GM19023 (cell line): ENCODE data around the gene ERN1.
"Not testable (repeated sequence)": the region's sequence is repeated elsewhere in the genome, so short reads cannot be mapped to it uniquely, and the experiment has no call there.

Experiments
- ATAC-seq: cut with Tn5 transposase; IDR thresholded peaks from one replicate; pipeline ENCODE4 v1.9.1; 2021; ENCODE audit warnings: mild to moderate bottlenecking, moderate library complexity; ENCODE audit not compliant: unreplicated experiment

ERN1 gene

DNA sequence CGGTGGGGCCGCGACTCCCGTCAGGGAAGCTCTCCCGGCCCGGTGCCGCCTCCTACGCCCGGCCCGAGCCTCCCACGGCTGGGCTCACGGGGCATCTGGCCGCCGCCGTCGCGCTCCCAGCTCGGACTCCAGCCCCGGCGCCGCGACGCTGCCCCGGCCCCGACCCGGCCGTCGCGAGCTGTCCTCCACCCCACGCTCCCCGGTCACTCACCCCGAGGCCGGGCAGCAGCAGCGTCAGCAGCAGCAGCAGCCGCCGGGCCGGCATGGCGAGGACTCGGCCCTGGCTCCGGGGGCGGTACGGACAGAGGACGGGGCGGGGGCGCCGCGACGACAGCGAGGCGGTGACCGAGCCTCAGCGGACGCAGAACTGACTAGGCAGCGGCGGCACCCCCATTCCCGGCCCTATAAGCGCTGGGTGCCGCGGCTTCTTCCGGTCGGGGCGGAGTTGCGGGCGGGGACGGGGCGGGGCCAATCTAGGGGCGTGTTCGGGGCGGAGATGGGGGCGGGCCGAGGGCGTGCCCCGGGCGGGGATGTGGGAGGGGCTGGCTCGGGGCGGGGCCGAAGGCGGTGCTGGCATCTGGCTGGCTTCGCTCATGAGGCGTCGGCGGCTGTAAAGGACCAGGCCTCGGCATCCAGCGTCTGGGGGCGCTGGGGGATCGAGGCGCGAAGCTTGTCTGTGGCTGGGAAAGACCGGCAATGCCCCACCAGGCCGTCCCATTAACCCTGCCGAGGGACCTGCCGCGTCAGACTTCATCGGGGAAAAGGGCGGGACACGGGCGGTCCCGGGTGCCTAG lies at the start of gene ERN1:
ERN1 (minus strand) TSS at position 380 of the 794 bp plus-strand sequence; CDS start at position 265, 115 bp downstream.
- peak; percentile 70 for ATAC-seq

DNA sequence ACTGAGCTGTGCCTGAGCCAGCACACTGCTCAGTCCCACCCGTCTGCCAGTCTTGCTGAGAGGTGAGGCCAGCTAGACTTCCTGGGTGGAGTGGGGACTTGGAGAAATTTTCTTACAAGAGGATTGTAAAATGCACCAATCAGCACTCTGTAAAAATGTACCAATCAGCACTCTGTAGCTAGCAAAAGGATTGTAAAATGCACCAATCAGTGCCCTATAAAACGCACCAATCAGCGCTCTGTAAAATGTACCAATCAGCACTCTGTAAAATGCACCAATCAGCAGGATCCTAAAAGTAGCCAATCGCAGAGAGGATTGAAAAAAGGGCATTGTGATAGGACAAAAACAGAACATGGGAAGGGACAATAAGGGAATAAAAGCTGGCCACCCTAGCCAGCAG lies 49.1 kb upstream of the ERN1 start:
- not testable (repeated sequence) for ATAC-seq

DNA sequence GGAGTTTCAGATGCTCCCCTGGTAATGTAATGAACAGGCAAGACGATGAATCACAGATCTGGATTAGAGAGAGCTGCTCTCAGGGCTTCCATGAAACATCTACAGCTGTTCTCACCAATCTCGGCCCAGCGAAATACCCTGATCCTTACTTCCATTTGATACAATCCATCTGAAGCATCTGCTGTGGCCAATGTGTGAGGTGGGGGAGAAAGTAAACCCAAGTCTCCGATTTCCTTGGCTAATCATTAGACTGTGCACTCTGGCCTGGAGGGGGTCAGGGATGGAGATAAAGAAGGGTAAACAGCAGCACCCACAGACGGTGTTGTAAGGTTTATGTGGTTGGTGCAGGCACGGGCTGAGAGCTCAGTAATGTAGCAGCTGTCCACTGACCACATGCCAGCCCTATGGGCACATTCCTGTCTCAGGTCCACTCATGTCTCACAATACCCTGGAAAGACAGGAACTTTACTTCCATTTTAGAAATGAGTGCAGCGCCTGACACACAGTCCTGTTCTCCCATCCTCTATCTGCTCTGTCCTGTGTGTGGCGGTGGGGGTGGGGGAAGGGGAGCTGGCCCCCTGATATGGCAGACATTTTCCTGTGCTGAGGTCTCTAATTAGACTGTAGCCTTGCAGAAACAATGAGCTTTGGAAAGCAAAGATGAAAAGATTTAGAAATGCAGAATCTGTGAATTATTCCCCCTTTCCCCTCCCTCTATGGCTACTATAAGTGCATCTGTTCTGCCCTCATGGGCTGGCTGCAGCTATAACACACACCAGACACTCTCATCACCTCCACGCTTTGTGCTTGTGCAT lies 48.3 kb upstream of the ERN1 start:
- no peak for ATAC-seq

DNA sequence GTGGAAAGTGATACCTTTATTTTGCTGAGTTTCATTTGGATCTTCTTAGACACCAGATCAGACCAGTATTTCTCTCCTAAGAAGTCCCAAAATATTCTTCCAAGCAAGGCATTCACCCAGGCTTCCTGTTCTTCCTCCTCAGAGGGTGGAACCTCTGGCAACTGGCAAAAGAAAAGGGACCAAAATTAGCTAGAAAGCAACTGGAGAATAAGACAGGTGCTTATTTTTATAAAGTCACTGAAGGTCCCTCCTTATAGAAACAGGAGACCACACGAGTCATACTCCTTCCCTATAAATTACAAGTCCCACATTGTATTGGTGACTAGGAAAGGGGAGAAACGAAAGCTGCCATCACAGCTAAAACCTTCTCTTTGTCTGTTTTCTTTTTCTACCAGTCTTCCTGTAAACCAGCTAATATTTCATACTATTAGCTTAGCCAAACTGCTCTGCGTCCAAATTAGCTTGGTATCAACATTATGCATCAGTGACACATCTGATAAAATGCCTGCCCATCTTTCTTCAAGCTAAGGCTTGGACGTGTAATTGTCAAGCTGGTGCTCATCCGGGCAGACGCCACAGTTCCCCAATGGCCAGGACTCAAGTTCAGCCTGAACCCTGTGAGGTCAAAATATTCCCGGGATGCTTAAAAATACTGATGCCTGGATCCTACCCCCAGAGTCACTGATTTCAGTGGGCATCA lies 47.5 kb upstream of the ERN1 start:
- no peak for ATAC-seq

DNA sequence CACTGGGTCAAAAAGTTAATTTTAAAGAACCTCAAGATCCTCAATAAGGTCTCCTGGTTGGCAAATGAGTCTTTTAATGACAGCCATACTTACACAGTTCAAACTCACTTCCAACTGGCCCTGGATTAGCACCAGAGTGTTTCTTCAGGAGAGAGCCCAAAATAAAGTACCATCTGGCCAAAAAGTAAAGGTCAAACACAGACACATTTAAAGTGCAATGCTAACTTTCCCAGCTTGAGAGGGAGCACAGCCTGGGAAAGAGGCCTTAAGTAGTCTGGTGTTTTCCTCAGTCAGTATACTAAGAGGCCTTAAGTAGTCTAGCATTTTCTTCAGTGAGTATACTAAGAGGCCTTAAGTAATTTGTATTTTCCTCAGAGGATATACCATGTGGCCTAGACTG lies 46.6 kb upstream of the ERN1 start:
- no peak for ATAC-seq

DNA sequence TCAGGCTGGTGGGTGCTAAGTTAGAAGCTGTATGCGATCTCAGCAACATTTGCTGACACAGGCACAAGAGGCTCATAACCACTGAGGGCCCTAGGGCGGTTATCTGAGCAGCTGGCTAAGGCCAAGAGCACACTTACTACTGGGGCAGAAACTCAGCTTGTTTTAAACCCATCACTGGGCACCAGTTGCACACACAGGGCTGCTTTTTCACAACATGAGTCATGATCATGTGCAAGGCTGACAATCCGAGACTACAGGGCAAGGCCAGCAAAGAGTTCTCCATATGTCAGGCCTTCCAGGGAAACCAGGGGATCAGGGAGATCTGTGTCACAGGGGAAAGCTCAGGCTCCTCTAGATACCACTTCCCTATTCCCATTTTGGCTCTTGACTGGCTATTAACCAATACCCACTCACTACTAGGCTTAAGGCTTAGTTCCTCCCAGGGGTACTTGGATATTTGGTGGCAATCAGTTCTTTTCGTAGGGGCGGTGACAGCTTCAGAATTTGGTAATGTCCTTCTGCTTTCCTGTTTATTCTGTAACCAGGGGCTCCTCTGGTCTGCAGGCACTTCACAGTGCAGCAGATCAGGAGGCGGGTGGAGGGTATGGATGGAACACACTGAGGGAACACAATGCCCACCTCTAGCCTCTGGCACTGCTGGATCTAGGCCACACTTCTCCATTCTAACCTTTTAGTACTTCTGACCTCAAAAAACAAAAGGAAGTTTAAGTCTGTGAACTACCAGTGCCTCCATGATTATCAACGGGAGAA lies 44.9 kb upstream of the ERN1 start:
- ATAC-seq: no peak

DNA sequence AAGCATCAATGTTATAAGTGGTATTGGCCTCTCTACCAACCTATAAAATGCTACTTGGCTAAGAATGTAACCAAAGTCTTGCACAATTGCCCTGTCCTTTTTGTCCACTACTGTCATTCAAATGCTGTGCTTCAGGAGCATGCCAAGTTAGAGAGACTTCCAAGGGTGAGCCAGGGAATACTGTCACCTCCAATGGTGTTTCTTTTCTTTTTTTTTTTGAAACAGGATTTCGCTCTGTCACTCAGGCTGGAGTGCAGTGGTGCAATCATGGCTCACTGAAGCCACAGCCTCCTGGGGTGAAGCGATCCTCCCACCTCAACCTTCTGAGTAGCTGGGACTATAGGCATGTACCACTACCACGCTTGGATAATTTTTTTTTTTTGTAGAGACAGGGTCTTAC lies 43.7 kb upstream of the ERN1 start:
- no peak for ATAC-seq

DNA sequence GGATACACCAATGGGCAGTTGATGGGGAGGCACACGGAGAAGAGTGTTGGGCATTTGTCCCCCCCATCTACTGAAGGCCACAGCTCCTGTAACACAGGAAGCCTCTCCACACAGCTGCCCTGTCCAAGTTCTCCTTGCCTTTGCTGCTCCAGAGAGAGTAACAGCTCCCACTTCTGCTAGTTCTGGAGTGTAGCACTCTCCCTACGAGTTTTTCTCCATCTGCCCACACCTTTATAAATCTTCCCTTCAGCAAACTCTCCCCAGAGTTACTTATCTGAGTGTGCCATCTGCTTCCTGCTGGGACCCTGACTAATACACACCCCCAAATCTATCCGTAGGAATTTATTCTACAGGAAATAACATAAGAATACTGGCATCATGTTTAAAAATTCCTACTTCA lies 42.6 kb upstream of the ERN1 start:
- no peak for ATAC-seq

DNA sequence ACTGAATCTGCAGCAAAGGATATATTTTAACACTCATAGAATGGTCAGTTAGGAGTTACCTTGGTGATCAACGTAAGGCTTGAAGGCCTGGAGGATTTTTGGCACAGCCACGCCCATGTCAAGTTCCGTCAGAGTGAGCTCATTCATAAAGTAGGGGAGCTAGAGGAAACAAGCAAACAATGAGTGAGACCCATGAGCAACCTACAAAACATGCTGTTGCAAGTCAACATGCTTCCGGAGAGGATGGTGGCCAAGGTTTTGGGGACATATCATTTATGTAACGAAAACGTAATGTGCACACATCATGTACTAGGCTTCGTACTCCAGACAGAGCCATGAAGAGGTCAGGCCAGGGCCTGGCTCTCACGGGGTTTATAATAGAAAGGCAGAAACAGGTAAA lies 41.1 kb upstream of the ERN1 start:
- no peak for ATAC-seq

DNA sequence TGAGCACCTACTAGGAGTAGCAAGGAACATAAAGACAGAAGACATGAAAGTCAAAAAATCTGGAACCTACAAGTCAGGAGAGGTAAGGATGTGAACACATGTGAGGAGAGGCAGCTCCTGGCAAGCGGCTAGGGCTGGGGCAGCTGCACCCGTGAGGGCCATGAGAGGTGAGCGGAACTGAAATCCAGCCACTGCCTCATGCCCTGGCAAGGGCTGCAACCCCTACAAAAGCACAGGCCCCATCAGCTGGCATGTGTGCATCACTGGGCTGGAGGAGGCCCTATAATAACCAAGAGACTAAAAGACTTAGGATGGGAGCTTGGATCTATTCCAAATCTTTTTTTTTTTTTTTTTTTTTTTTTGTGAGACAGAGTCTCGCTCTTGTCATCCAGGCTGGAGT lies 40.3 kb upstream of the ERN1 start:
- ATAC-seq: no peak

DNA sequence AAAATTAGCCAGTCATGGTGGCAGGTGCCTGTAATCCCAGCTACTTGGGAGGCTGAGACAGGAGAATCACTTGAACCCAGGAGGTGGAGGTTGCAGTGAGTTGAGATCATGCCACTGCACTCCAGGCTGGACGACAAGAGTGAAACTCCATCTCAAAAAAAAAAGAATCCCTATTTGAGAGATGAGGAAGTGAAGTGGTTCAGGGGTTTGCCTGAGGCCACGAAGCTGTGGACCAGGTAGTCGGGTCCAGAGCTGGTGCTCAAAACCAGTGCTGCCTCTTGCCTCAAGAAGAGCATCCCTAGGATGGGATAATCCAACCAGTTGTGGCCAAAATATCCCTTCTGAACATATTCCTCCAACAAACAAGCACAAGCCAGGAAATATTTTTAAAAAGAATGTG lies 37.7 kb upstream of the ERN1 start:
- ATAC-seq: not testable (repeated sequence)

DNA sequence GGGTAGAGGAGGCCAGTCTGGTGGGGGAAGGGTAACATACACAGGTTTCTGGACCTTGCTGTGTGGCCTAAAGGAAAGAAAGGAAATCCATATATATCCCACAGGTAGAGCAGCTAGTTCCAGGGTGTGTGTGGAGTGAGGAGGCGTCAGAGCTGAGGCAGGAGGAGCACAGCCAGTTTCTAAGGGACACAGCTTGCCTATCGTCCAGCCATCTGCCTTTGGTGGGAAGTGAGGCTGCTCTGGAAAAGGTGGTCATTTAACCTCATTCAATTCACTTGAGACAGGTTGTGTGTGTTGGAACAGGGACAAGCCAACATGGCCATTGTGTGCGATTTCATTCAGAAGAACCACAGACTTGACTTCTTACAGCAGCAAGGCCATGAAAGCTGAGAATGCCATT lies 36.9 kb upstream of the ERN1 start:
- ATAC-seq: no peak

DNA sequence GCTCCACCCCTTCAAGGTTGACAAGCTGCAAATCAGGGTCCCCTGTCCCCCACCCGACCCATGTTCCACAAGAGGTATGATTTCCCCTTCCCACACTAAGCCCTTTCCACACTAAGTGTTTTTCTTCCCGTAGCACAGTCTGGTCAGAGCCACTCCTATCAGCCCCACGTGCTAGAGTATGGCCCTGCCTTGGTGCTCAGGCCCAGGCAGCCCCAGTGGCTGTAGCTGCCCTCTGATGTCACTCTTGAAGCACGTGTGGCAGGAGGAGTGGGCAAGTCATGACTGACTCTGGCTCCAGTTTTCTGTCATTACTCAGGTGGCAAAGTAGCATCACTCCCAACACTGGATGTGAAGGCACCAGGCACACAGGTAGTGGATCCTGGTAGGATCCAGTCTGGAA lies 35.4 kb upstream of the ERN1 start:
- no peak for ATAC-seq

DNA sequence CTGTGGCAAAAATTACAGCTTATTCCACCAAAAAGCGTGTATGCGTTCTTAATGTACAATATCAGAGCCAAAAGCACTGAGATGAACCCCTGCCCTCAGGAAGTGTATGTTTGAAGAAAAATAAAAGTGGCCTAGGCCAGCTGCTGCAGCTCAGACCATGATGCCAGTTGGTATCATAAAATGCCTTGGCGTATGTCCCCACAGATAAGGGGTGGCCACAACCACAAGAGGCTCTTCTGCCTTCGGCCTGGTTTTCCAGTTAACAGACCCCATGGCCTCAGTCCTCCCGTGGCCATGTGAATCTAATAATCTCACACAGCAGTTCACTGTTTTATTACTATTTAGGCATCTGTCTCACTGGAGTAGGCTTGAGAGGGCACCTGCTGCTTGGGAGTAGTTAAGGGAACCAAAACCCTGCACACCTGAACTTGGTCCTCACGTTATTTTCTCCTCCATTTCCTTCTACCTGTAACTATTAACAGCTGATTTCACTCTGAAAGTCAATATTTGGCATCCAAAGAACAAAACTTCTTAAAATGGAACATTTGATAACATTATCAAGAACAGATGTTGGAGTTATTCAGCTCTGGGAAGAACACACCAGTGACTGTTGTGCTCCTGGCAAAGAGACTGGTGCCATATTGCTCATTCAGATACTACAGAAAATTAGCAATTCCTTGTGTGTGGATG lies 34.8 kb upstream of the ERN1 start:
- no peak for ATAC-seq

DNA sequence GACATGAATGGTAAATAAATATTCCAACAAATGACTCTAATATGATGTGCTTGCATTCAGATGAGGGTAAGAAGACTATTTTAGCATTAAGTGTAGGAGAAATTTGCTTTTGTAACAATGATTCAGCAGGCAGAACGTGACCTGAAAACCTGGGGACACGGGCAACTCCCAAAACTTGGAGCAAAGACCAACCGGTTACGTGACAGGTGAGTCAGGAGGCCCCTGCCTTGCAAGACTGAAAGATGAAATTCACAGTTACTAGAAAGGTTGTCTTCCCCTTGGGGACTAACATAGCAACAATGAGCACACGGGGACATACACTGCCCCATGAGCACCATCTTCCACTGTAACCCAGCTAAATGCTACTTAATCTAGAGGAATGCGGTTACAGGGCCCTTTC lies 33.5 kb upstream of the ERN1 start:
- no peak for ATAC-seq

DNA sequence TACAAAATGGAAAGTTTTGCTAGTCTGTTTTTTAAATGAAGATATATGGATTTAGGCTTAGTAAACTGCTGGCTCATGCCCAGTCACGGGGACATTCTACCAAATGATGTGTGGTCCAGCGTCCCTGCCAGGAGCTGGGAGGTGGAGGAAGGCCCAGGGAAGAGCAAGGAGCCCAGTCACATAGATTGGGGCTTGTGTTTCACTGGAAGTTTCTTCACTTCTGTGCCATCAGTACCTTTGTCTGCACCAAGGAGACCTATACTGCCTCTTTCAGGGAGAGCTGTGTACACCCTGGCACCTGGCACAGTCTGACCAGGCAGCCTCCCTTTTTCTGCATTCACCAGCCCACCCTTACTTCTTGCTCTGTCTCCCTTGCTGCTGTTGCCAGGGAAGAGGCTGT lies 32.6 kb upstream of the ERN1 start:
- no peak for ATAC-seq

DNA sequence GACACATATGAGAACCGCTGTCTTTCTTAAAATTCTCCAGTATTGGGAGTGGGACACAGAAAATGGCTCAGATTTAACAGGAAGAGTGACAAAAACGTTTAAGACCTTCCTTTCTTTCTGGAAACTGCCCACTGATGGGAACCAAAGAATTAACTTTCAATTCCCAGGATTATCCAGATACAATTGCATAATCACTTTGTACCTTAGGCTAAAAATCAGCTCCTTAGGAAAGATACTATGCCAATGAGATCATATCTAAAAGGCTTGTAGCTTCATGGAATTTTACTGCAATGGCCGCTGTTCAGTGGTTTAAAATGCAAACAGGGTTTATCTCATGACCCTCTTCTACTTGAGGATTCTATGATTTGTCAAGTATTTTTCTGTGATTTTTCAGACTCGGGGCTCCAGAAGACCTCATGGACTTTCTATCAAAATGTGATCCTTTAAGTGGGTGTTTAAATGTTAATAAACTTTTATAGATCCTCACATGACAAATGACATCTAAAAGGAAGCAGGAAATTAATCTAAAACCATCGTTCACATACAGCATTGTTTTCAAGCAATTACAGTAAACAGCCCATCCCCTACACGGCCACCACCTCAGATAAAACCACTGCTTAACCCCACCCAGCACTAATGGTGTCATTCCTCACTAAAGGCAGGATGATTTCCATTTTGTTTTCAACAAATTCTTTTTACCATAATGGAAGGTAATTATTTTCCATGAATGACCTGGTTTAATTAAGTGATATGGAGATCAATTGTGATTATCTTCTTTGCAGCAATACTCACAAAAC lies 31.6 kb upstream of the ERN1 start:
- no peak for ATAC-seq

DNA sequence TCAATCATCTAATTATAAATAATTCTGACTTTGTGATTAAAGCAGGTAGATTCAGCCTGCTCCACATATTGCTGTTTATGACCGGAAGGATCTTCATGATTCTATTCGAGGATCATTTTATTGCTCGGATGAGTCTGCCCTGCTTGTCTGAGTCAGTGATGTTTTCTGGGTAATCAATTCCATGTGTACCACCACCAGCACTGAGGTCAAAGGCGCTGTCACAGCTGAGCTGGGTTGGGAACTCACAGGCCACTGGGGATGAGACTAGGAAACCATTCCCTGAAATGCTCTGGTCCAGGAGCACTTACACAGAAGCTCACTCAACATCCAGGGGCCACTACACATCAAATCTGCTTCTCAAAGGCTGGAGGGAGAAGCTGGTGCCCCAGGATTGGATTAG lies 30.4 kb upstream of the ERN1 start:
- ATAC-seq: no peak

DNA sequence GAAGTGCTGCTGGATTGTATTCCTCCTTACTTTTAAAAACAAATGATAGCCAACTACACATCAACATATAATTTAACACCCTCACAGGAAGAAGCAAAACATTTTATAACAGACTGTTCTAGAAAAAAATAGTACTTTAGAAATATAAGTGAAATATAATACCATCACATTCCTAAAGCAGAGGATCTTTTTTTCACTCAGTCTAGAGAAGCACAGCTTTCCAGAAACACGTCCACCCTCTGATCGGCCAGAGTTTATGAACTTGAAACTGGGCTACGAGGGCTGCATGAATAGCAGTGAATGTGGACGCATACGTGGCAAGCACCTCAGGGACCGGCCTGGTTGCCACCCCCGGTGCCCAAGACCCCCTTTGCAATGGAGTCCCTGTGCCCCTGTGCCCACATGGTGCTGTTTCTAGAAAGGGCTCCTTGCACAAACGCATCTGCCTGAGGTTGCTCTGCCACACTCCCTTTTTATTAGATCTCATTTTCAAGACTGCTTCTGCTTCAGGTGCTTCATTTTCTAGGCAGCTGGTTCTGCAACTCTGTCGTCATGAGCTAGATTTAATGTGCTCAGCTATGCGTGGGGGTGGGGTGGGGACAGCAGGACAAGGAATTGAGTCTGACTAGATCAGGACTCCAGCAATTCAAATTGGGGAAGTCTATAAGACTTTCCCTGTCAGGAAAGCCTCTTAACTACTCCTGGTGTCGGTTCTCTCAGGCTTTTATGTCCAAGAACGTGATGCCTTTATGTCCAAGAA lies 29.1 kb upstream of the ERN1 start:
- no peak for ATAC-seq
